Parathyroid adenoma (tissue), 2 donors: ENCODE measurements around the gene COX14.
A peak's percentile ranks its signal among the peaks of the same experiment; 100 is the strongest.

Experiments used
- H2AFZ ChIP-seq: fragments of 300-600 bp; sonication (generic); one replicate; pipeline ENCODE4 v1.7.0; 2017; ENCODE audit warnings: antibody characterized with exemption, mild to moderate bottlenecking
- H3K27ac ChIP-seq: fragments of 300-600 bp; sonication (generic); one replicate; pipeline ENCODE4 v1.7.0; 2017
- H3K27me3 ChIP-seq: fragments of 300-600 bp; sonication (generic); one replicate; pipeline ENCODE4 v1.7.0; 2017; ENCODE audit warnings: low read length; ENCODE audit not compliant: control insufficient read depth, insufficient read depth
- H3K36me3 ChIP-seq: fragments of 300-600 bp; sonication (generic); one replicate; pipeline ENCODE4 v1.7.0; 2017; ENCODE audit warnings: low read length; ENCODE audit not compliant: control insufficient read depth, insufficient read depth
- H3K4me1 ChIP-seq: fragments of 300-600 bp; sonication (generic); one replicate; pipeline ENCODE4 v1.7.0; 2017; ENCODE audit warnings: control low read depth
- H3K4me2 ChIP-seq: fragments of 300-600 bp; sonication (generic); one replicate; pipeline ENCODE4 v1.7.0; 2017; ENCODE audit warnings: low read length
- H3K4me3 ChIP-seq: fragments of 300-600 bp; sonication (generic); one replicate; pipeline ENCODE4 v1.7.0; 2017; ENCODE audit warnings: low read depth, low read length
- H3K79me2 ChIP-seq: fragments of 300-600 bp; sonication (generic); one replicate; pipeline ENCODE4 v1.7.0; 2017; ENCODE audit warnings: control low read depth
- H3K9ac ChIP-seq: fragments of 300-600 bp; sonication (generic); one replicate; pipeline ENCODE4 v1.7.0; 2017; ENCODE audit warnings: mild to moderate bottlenecking
- H3K9me3 ChIP-seq: fragments of 300-600 bp; sonication (generic); one replicate; pipeline ENCODE4 v1.7.0; 2017; ENCODE audit warnings: low read length; ENCODE audit not compliant: control insufficient read depth
- TF ChIP-seq, protein P1 (sequence below): fragments of 300-600 bp; sonication (generic); IDR thresholded peaks from one replicate; pipeline ENCODE4 v1.7.0; 2017; ENCODE audit warnings: antibody characterized with exemption, mild to moderate bottlenecking
- donor health status: primary hyperparathyroidism.

Gene COX14

GRCh38 chr12:50087995-50088394 is 24.0 kb upstream of the COX14 start:
- no peak overlapping the region for H3K4me2 ChIP-seq
- no peak overlapping the region for H3K4me3 ChIP-seq
- H2AFZ ChIP-seq, result no peak overlapping the region
- H3K27me3 ChIP-seq, result no peaks in the 10 kb centered on the region
- no peak overlapping the region for H3K9ac ChIP-seq
- no peaks in the 10 kb centered on the region for H3K9me3 ChIP-seq
- H3K4me1 ChIP-seq, result peaks cover 11% of the 10 kb centered on the region
- peaks cover 9% of the 10 kb centered on the region for H3K79me2 ChIP-seq
- H3K27ac ChIP-seq, result no peak overlapping the region
- no peaks in the 10 kb centered on the region for H3K36me3 ChIP-seq
- TF ChIP-seq, protein P1, sequence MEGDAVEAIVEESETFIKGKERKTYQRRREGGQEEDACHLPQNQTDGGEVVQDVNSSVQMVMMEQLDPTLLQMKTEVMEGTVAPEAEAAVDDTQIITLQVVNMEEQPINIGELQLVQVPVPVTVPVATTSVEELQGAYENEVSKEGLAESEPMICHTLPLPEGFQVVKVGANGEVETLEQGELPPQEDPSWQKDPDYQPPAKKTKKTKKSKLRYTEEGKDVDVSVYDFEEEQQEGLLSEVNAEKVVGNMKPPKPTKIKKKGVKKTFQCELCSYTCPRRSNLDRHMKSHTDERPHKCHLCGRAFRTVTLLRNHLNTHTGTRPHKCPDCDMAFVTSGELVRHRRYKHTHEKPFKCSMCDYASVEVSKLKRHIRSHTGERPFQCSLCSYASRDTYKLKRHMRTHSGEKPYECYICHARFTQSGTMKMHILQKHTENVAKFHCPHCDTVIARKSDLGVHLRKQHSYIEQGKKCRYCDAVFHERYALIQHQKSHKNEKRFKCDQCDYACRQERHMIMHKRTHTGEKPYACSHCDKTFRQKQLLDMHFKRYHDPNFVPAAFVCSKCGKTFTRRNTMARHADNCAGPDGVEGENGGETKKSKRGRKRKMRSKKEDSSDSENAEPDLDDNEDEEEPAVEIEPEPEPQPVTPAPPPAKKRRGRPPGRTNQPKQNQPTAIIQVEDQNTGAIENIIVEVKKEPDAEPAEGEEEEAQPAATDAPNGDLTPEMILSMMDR, result no peak

DNA sequence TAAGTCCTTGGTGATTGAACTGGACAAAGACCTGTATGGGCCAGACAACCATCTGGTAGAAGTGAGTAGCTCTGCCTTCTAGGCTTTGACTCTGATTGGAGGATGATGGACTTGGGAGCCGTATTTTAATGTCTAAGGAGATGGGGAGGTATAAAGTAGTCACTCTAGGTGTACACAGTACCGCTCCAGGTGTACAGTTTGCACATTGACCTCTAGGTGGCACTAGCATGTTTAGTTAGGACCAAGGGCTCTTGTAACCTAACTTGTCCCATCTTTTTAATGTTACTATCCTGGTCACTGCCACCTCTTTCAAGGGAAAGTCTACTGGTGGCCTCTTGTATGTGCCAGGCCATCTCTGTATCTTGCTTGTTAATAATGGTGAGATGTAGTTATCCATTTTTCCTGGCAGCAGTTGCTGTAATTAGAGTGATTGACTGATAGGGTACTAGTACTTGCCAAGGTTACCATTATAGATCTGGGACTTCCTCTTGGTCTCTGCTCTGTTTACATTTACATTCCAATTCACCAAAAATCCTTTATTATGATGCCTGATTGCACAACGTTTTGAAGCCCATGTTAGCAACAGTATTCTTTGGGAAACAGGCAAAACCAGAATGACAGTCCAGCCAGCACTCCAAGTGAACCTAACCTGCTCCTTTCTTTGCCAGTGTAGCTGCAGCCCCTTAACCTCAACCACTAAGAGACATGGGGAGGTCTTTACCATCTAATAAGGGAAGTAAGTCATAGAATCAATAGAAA is 23.3 kb upstream of the COX14 start:
- TF ChIP-seq, protein P1, result peak; percentile 85
- Histone ChIP-seq H3K4me1 (peaks cover 11% of the 10 kb centered on the region), H2AFZ (no peak overlapping the region), H3K36me3 (no peaks in the 10 kb centered on the region), H3K79me2 (peaks cover 9% of the 10 kb centered on the region), H3K9ac (no peak overlapping the region), H3K4me2 (no peak overlapping the region), H3K9me3 (no peaks in the 10 kb centered on the region), H3K27ac (no peak overlapping the region), H3K27me3 (no peaks in the 10 kb centered on the region), H3K4me3 (no peak overlapping the region)

- Histone ChIP-seq H2AFZ (no peak overlapping the region), H3K4me1 (peaks cover 11% of the 10 kb centered on the region), H3K9me3 (no peaks in the 10 kb centered on the region), H3K79me2 (peaks cover 9% of the 10 kb centered on the region), H3K36me3 (no peaks in the 10 kb centered on the region), H3K4me2 (no peak overlapping the region), H3K9ac (no peak overlapping the region), H3K4me3 (no peak overlapping the region), H3K27ac (no peak overlapping the region), H3K27me3 (no peaks in the 10 kb centered on the region)
- TF ChIP-seq, protein P1, result no peak
These were observed 22.3 kb upstream of the COX14 start for GRCh38 chr12:50089730-50090129.

- no peaks in the 10 kb centered on the region for H3K27me3 ChIP-seq
These were observed 21.6 kb upstream of the COX14 start for GRCh38 chr12:50090391-50090790.

More at GRCh38 chr12:50090391-50090790, 21.6 kb upstream of the COX14 start:
- peaks cover 11% of the 10 kb centered on the region for H3K4me1 ChIP-seq
- TF ChIP-seq, protein P1, result no peak
- no peak overlapping the region for H3K4me3 ChIP-seq
- no peaks in the 10 kb centered on the region for H3K36me3 ChIP-seq
- no peak overlapping the region for H3K27ac ChIP-seq
- H3K9ac ChIP-seq, result no peak overlapping the region
- no peak overlapping the region for H2AFZ ChIP-seq
- no peaks in the 10 kb centered on the region for H3K9me3 ChIP-seq
- no peak overlapping the region for H3K4me2 ChIP-seq
- peaks cover 9% of the 10 kb centered on the region for H3K79me2 ChIP-seq
